Subcutaneous adipose tissue (tissue), 4 donors: ENCODE measurements around the gene FGD4. TPM values are rescaled to one million over a fixed set of nuclear protein-coding genes. Genes with fewer than 3 reads are reported as not detected.

Experiments
- CTCF ChIP-seq: fragments of 450-650 bp; IDR thresholded peaks from one replicate; pipeline ENCODE4 v1.5.1; 2016; ENCODE audit warnings: low read depth, mild to moderate bottlenecking, control low read depth, antibody characterized with exemption, moderate library complexity
- total RNA-seq, 4 donors: library from RNA; depleted of rRNA; stranded (reverse); fragments of >200 nt; gene quantifications; one replicate each; pipeline ENCODE4 v1.1.0, GENCODE V29; 2016

The FGD4 gene
- total RNA-seq, 4 donors from 2014 or later: 65.1 to 96.9 (median 85.8) TPM

GRCh38 chr12:32423559-32423958, 24.2 kb downstream of the FGD4 start:
- no peak for TF ChIP-seq CTCF

- no peak for TF ChIP-seq CTCF
Observed at GRCh38 chr12:32431025-32431424, 31.7 kb downstream of the FGD4 start.

- no peak for TF ChIP-seq CTCF
Observed at GRCh38 chr12:32435921-32436705, 36.8 kb downstream of the FGD4 start.

- no peak for TF ChIP-seq CTCF
Observed at GRCh38 chr12:32437095-32437515, 37.7 kb downstream of the FGD4 start.

- no peak for TF ChIP-seq CTCF
Observed at GRCh38 chr12:32440120-32440865, 40.9 kb downstream of the FGD4 start.

- TF ChIP-seq CTCF: no peak
Observed at GRCh38 chr12:32443491-32443890, 44.1 kb downstream of the FGD4 start.

GRCh38 chr12:32444895-32445294, 45.5 kb downstream of the FGD4 start:
- TF ChIP-seq CTCF: no peak
